Left ventricle myocardium superior (tissue), 1 donor: ENCODE data around the gene PLEKHA7. TPM values are rescaled to one million over a fixed set of nuclear protein-coding genes. Genes with fewer than 3 reads are reported as not detected.
A peak's percentile ranks its signal among the peaks of the same experiment; 100 is the strongest.
"Not testable (repeated sequence)": the region's sequence is repeated elsewhere in the genome, so short reads cannot be mapped to it uniquely, and the experiment has no call there.

Experiments
- ATAC-seq: fragments of 200-7000 bp; cut with Tn5 transposase; one replicate; pipeline ENCODE4 v1.9.1; 2020; ENCODE audit warnings: mild to moderate bottlenecking, moderate library complexity
- DNase-seq: peaks from one replicate; pipeline ENCODE4 v3.0.0-alpha.2; 2020
- intact Hi-C: fragments of 100-400 bp; cut with micrococcal nuclease; formaldehyde crosslinking; loops from one replicate; pipeline ENCODE4 v1.11.0; 2022
- total RNA-seq: library from RNA; stranded (reverse); fragmentation: NEBNext Ultra II Directional; extraction: Animal tissue kit (Norgen Biotek cat#: 25700); gene quantifications from one replicate; pipeline ENCODE4 v1.2.1, GENCODE V29; 2021
- donor health status: DM: no; HTN: yes; CAD: no; lungs with severe emphysema.

PLEKHA7 gene
- total RNA-seq, 1 donor from 2014 or later, result 19.2 TPM

- no peak for ATAC-seq
- no peak for DNase-seq
- intact Hi-C loops, result no loop called here
Measured at GRCh38 chr11:16895306-16895705, 118.9 kb downstream of the PLEKHA7 start.

GRCh38 chr11:16893456-16894066, 120.7 kb downstream of the PLEKHA7 start:
- intact Hi-C loops, result no loop called here
- DNase-seq, result no peak
- no peak for ATAC-seq

- ATAC-seq (peak; percentile 10), DNase-seq (no peak)
- intact Hi-C loops, result no loop called here
Measured at GRCh38 chr11:16891964-16892363, 122.2 kb downstream of the PLEKHA7 start.

GRCh38 chr11:16891165-16891564, 123.0 kb downstream of the PLEKHA7 start:
- intact Hi-C loops, result no loop called here
- ATAC-seq (no peak), DNase-seq (no peak)

GRCh38 chr11:16890442-16890841, 123.8 kb downstream of the PLEKHA7 start:
- no peak for DNase-seq
- intact Hi-C loops, result no loop called here
- ATAC-seq, result no peak

GRCh38 chr11:16889905-16890304, 124.3 kb downstream of the PLEKHA7 start:
- ATAC-seq (no peak), DNase-seq (no peak)
- intact Hi-C loops, result no loop called here

GRCh38 chr11:16889010-16889409, 125.2 kb downstream of the PLEKHA7 start:
- DNase-seq, ATAC-seq, intact Hi-C loops: not testable (repeated sequence)

GRCh38 chr11:16887887-16888286, 126.3 kb downstream of the PLEKHA7 start:
- ATAC-seq, DNase-seq, intact Hi-C loops: not testable (repeated sequence)

GRCh38 chr11:16883174-16883573, 131.0 kb downstream of the PLEKHA7 start:
- peak; percentile 35 for DNase-seq
- intact Hi-C loops, result no loop called here
- ATAC-seq, result peak; percentile 45

- DNase-seq, result no peak
- intact Hi-C loops, result loop anchor here (2.0 kb wide), 1 partner anchor 61 kb away; no protein-coding TSS in a partner anchor
- ATAC-seq, result no peak
Measured at GRCh38 chr11:16881766-16882165, 132.4 kb downstream of the PLEKHA7 start.

- ATAC-seq (peak; percentile 92), DNase-seq (peak; percentile 66)
- intact Hi-C loops, result loop anchor here (2.0 kb wide), 1 partner anchor 60 kb away; no protein-coding TSS in a partner anchor
Measured at GRCh38 chr11:16881074-16881709, 133.0 kb downstream of the PLEKHA7 start.

- peak; percentile 62 for ATAC-seq
- no peak for DNase-seq
- intact Hi-C loops, result loop anchor here (2.0 kb wide), 1 partner anchor 59 kb away; no protein-coding TSS in a partner anchor
Measured at GRCh38 chr11:16880184-16880801, 133.9 kb downstream of the PLEKHA7 start.

GRCh38 chr11:16879690-16880089, 134.5 kb downstream of the PLEKHA7 start:
- intact Hi-C loops, result loop anchor here (2.0 kb wide), 1 partner anchor 59 kb away; no protein-coding TSS in a partner anchor

GRCh38 chr11:16876837-16877236, 137.4 kb downstream of the PLEKHA7 start:
- ATAC-seq (no peak), DNase-seq (no peak)
- intact Hi-C loops, result no loop called here

More at GRCh38 chr11:16879690-16880089, 134.5 kb downstream of the PLEKHA7 start:
- DNase-seq (no peak), ATAC-seq (no peak)

- DNase-seq (no peak), ATAC-seq (no peak)
- intact Hi-C loops, result no loop called here
Measured at GRCh38 chr11:16876053-16876752, 138.0 kb downstream of the PLEKHA7 start.

GRCh38 chr11:16874275-16874975, 139.8 kb downstream of the PLEKHA7 start:
- intact Hi-C loops, result no loop called here
- no peak for DNase-seq
- peak; percentile 32 for ATAC-seq

GRCh38 chr11:16873289-16873688, 140.9 kb downstream of the PLEKHA7 start:
- intact Hi-C loops, result no loop called here
- DNase-seq, result no peak
- ATAC-seq, result peak; percentile 45

- ATAC-seq, result no peak
- intact Hi-C loops, result no loop called here
- DNase-seq, result no peak
Measured at GRCh38 chr11:16871368-16871767, 142.8 kb downstream of the PLEKHA7 start.

GRCh38 chr11:16867097-16867496, 147.1 kb downstream of the PLEKHA7 start:
- ATAC-seq (no peak), DNase-seq (no peak)
- intact Hi-C loops, result no loop called here
